Activated T-cell treated with anti-CD3 and anti-CD28 coated beads, Interleukin-2, amount 50 U/mL, for 72 hours (primary cell): ENCODE measurements around the gene NPPA. TPM values are rescaled to one million over a fixed set of nuclear protein-coding genes. Genes with fewer than 3 reads are reported as not detected.

Experiments
- ATAC-seq, 2 donors: fragments of 150-1000 bp; cut with Tn5 transposase; replicated peaks in 1 of 2; 2 replicates each; pipeline ENCODE4 v1.10.0; 2021; ENCODE audit warnings: moderate library complexity in 2 of 2, mild to moderate bottlenecking in 1 of 2
- DNase-seq, 2 donors: peaks; one replicate each; pipeline ENCODE4 v3.0.0; 2021 to 2022; ENCODE audit warnings: mixed read lengths in 1 of 2
- H3K27ac Mint-ChIP-seq: one replicate; pipeline ENCODE4 v1.8.0; 2022; ENCODE audit warnings: mild to moderate bottlenecking, moderate library complexity, mixed read lengths
- H3K27me3 Mint-ChIP-seq: one replicate; pipeline ENCODE4 v1.8.0; 2022; ENCODE audit warnings: low read depth, mixed read lengths
- H3K36me3 Mint-ChIP-seq, 2 donors: one replicate each; pipeline ENCODE4 v1.8.0; 2022; ENCODE audit warnings: mixed read lengths in 2 of 2, mild to moderate bottlenecking in 1 of 2; ENCODE audit not compliant: insufficient read depth in 2 of 2
- H3K4me1 Mint-ChIP-seq: one replicate; pipeline ENCODE4 v1.8.0; 2022; ENCODE audit warnings: low read depth, mixed read lengths
- H3K4me3 Mint-ChIP-seq, 2 donors: one replicate each; pipeline ENCODE4 v1.8.0; 2022; ENCODE audit warnings: mild to moderate bottlenecking in 2 of 2, mixed read lengths in 2 of 2, moderate library complexity in 2 of 2
- H3K9me3 Mint-ChIP-seq, 2 donors: one replicate each; pipeline ENCODE4 v1.8.0; 2022; ENCODE audit warnings: mixed read lengths in 2 of 2
- total RNA-seq, 2 donors: library from RNA; stranded (reverse); gene quantifications; one replicate each; pipeline ENCODE4 v1.2.3, GENCODE V29; 2022

Gene NPPA
- total RNA-seq, 2 donors from 2014 or later: not detected

DNA sequence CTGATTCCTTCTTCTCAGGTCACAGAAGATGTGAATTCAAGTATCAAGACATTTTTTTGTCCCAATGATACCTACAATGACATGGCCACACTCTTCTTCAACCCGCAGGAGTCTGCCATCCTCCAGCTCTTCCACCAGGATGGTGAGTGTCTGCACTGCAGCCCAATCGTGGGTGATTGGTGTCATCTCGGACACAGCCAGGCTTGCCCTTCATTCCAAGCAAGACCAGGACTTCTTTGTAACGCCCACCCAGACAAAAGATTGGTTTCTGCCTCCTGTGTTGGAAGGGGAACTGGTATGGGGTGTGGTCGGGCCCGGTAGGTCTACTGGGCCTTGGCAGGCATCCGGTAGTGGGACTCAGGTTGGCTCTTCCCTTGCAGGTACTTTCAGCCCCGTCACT, 14.1 kb downstream of the NPPA start:
- H3K27me3 Mint-ChIP-seq: no peaks in the 10 kb centered on the region
- DNase-seq (no peak), ATAC-seq (no peak)
- H3K4me3 Mint-ChIP-seq: no peak overlapping the region
- peaks cover 2 to 3% of the 10 kb centered on the region in 2 donors for H3K36me3 Mint-ChIP-seq
- H3K9me3 Mint-ChIP-seq: no peaks in the 10 kb centered on the region
- no peaks in the 10 kb centered on the region for H3K4me1 Mint-ChIP-seq
- no peak overlapping the region for H3K27ac Mint-ChIP-seq

DNA sequence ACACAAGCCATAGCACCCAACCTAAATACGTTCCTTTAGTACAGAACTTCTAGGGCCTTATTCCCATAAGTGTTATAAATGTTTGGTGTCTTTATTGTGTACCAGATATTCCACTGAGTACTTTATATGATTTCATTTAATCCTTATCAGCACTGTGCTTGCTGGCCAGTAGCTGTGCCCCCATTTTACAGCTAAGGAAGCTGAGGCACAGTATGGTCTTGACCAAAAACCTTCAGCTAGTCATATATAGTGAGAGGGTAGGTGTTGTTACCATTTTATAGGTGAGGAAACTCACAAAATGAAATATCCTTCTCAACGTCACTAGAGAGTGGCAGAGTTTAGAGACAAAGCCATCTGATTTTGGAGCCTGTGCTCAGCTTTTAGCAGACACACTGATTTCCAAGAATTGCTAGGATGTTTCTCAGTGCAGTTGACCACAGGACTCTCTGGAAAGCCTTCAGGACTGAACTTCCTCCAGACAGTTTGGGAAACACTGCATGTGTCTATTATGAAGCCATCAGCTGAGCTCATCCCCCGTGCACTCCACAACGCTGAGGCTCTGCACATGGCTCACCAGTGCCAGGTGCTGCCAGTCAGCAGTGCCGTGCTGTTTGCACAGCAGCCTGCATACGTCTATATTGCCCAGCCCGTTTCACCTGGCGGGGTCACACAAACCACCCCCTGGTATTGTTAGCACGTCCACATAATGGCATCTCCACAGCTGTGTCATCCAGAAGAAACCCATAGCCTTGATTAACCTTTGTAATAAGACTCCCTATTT, 15.4 kb downstream of the NPPA start:
- H3K4me3 Mint-ChIP-seq: no peak overlapping the region
- no peaks in the 10 kb centered on the region for H3K27me3 Mint-ChIP-seq
- no peaks in the 10 kb centered on the region for H3K4me1 Mint-ChIP-seq
- H3K9me3 Mint-ChIP-seq: no peaks in the 10 kb centered on the region
- ATAC-seq (no peak), DNase-seq (no peak)
- no peak overlapping the region for H3K27ac Mint-ChIP-seq
- peaks cover 2% of the 10 kb centered on the region in 2 donors for H3K36me3 Mint-ChIP-seq

DNA sequence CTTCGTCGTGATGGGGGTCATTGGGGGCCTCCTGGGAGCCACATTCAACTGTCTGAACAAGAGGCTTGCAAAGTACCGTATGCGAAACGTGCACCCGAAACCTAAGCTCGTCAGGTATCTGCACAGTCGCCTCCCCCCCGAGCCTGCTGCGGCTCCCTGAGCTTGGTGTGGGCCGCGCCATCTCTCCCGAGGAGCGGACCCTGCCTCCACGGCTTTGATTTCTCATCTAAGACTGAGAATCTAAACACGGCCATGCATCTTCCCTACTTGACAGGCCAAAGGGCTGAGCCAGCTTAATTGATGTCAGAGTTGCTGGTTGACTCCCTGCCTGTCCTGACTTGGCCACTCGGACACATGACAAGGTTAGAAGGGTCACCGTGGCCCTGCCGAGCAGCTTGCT, 19.1 kb downstream of the NPPA start:
- DNase-seq: no peak
- Mint-ChIP-seq H3K36me3 (peaks cover 0 to 2% of the 10 kb centered on the region in 2 donors), H3K27me3 (no peaks in the 10 kb centered on the region), H3K9me3 (no peaks in the 10 kb centered on the region), H3K4me1 (no peaks in the 10 kb centered on the region), H3K27ac (no peak overlapping the region), H3K4me3 (no peak overlapping the region)
- ATAC-seq: no peak

DNA sequence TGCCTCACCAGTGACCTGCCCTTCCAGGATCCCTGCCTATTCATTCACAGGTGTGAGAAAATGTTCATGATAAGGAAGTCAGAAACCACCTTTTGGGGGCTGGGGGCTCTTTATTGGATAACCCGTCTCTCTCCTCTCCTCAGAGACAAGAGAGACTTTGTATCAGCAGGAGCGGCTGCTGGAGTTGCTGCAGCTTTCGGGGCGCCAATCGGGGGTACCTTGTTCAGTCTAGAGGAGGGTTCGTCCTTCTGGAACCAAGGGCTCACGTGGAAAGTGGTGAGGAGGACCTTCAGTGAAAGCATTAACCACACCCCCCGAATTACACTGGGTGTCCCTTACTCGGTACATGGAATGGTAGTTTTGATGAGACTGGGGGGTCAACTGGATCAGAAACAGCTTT, 20.6 kb downstream of the NPPA start:
- H3K36me3 Mint-ChIP-seq: peaks cover 0 to 3% of the 10 kb centered on the region in 2 donors
- H3K4me3 Mint-ChIP-seq: no peak overlapping the region
- H3K9me3 Mint-ChIP-seq: no peaks in the 10 kb centered on the region
- no peak for ATAC-seq
- no peaks in the 10 kb centered on the region for H3K27me3 Mint-ChIP-seq
- H3K4me1 Mint-ChIP-seq: no peaks in the 10 kb centered on the region
- H3K27ac Mint-ChIP-seq: no peak overlapping the region
- no peak for DNase-seq

DNA sequence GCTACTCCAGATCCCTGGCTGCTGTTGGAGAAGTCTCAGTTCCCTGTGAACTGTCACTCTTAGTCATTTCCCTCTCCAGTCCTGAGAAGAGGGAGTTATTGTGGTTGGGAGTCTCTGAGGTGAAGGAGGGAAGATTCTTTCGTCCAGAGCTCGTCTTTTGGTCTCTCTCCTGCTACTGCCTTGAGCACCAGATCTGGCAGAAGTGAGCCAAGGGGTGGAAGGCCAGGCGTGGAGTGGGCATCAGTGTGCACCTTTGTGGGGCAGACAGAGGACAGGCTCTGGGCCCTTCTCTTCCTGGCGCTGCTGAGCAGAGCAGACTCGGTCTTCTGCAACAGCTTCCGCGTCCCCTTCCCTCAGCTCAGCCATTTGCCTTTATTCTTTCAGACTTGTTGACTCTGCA, 22.5 kb downstream of the NPPA start:
- Mint-ChIP-seq H3K4me1 (no peaks in the 10 kb centered on the region), H3K36me3 (peaks cover 0 to 4% of the 10 kb centered on the region in 2 donors), H3K27ac (no peak overlapping the region), H3K9me3 (no peaks in the 10 kb centered on the region), H3K4me3 (no peak overlapping the region), H3K27me3 (no peaks in the 10 kb centered on the region)
- DNase-seq: no peak
- no peak for ATAC-seq

DNA sequence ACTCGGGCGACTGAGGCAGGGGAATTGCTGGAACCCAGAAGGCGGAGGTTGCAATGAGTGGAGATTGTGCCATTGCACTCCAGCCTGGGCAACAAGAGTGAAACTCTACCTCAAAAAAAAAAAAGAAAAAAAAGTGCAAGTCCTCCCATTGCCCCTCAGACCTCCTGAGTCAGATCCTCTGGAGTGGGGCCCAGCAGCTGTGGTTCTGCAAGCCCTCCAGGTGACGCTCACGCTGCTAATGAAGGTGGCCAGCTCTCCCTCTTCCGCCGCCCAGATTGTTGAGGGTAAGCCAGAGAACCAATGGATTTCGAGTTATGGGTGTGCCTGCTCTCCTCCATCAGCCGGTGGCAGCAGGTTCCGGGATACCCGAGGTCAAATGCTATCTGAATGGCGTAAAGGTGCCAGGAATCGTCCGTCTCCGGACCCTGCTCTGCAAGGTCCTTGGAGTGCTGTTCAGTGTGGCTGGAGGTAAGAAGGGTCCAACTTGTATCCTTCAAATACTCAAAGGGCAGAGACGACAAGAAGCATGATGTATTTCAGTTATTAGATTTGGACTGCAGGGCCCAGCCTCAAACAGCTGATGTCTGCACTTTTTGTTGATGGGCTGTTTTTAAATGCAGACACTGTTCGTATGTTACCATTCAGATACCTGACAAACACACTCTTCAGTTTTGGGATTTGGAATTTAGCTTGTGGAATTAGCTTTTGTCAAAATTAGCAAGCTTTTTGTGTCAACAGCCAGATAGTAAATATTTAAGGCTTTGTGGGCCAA, 24.0 kb downstream of the NPPA start:
- H3K9me3 Mint-ChIP-seq: no peaks in the 10 kb centered on the region

DNA sequence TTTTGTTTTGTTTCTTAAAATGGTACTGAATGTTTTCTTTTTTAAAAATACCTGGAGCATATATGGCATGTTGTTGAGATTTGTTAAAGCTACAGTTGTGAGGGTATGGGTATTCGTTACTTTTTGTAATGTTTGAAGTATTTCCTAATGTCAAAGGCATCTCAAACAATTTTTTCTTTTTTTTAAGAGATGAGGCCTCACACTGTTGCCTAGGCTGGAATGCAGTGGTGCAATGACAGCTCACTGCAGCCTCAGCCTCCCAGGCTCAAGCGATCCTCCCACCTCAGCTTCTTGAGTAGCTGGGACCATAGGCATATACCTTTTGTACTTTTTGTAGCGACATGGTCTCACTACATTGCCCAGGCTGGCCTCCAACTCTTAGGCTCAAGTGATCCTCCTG, 25.5 kb downstream of the NPPA start:
- no peak for ATAC-seq
- no peak overlapping the region for H3K4me3 Mint-ChIP-seq
- no peak for DNase-seq
- no peaks in the 10 kb centered on the region for H3K27me3 Mint-ChIP-seq
- peaks cover 2 to 9% of the 10 kb centered on the region in 2 donors for H3K36me3 Mint-ChIP-seq
- no peak overlapping the region for H3K27ac Mint-ChIP-seq
- H3K9me3 Mint-ChIP-seq: no peaks in the 10 kb centered on the region
- no peaks in the 10 kb centered on the region for H3K4me1 Mint-ChIP-seq

More for the DNA sequence above, 24.0 kb downstream of the NPPA start:
- H3K27ac Mint-ChIP-seq: no peak overlapping the region
- DNase-seq (no peak), ATAC-seq (no peak)
- no peaks in the 10 kb centered on the region for H3K27me3 Mint-ChIP-seq
- no peaks in the 10 kb centered on the region for H3K4me1 Mint-ChIP-seq
- peaks cover 0 to 6% of the 10 kb centered on the region in 2 donors for H3K36me3 Mint-ChIP-seq
- H3K4me3 Mint-ChIP-seq: no peak overlapping the region

DNA sequence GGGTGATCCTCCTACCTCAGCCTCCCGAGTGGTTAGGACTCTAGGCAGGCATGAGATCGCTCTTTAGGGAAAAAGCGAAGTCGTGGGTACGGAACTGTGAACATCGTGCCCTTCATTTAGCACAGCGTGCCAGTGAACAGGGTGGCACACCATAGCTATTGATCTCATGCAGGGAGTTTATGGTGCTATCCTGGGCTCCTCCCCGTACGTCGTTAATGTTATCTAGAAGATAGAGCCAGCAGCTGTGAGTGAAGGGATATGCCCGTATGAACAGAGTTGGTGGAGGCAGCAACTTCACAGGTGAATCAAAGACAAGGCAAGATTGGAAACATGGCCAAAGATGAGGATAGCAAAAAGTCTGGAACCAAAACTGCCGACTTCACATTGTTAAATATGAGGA, 30.4 kb downstream of the NPPA start:
- Mint-ChIP-seq H3K27ac (no peak overlapping the region), H3K4me1 (no peaks in the 10 kb centered on the region), H3K27me3 (no peaks in the 10 kb centered on the region), H3K36me3 (peaks cover 2 to 8% of the 10 kb centered on the region in 2 donors), H3K9me3 (no peaks in the 10 kb centered on the region), H3K4me3 (no peak overlapping the region)
- no peak for ATAC-seq
- DNase-seq: no peak

DNA sequence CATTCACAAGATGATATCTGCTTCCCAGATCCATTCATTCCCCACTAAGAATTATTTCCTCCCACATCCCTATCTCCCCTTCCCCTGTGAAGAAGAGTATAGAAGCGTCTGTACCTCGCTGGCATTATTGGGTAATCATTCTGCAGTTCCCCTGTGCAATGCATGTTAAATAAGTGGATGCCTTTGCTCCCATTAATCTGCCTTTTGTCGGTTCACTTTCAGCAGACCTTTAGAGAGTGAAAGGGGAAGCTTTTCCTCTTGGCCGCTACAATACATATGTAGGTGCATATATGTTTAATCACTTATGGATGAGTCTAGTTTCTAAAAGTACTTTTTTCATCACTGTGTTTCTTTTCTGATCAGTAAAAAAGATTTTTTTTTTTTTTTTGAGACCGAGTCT, 34.6 kb downstream of the NPPA start:
- no peak for ATAC-seq
- Mint-ChIP-seq H3K27me3 (no peaks in the 10 kb centered on the region), H3K27ac (no peak overlapping the region), H3K4me1 (peaks cover 13% of the 10 kb centered on the region), H3K9me3 (no peaks in the 10 kb centered on the region), H3K4me3 (no peak overlapping the region), H3K36me3 (peaks cover 2 to 7% of the 10 kb centered on the region in 2 donors)
- no peak for DNase-seq

DNA sequence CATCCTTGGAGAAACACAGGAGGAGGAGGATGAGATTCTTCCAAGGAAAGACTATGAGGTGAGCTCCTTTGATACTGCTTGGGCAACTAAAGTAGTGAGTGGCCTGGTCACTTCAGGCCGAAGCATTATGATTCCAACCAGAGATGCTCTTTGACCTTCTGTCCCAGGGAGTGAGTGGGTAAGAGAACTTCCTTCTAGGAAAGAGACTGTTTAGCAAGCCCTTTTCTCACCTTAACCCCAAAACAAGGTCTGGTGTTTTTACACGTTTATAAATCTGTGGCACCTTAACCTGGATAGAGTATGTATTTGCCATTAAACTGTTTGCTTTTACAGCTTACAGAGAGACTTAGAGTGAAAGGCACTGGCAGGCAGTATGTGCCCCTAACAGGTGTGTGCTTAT, 40.5 kb downstream of the NPPA start:
- Mint-ChIP-seq H3K4me3 (peak overlapping the region; percentile 96 to 98), H3K27ac (peak overlapping the region; percentile 22), H3K4me1 (peaks cover 66% of the 10 kb centered on the region), H3K27me3 (no peaks in the 10 kb centered on the region), H3K9me3 (no peaks in the 10 kb centered on the region), H3K36me3 (peaks cover 0 to 2% of the 10 kb centered on the region in 2 donors)
- ATAC-seq: no peak
- no peak for DNase-seq

DNA sequence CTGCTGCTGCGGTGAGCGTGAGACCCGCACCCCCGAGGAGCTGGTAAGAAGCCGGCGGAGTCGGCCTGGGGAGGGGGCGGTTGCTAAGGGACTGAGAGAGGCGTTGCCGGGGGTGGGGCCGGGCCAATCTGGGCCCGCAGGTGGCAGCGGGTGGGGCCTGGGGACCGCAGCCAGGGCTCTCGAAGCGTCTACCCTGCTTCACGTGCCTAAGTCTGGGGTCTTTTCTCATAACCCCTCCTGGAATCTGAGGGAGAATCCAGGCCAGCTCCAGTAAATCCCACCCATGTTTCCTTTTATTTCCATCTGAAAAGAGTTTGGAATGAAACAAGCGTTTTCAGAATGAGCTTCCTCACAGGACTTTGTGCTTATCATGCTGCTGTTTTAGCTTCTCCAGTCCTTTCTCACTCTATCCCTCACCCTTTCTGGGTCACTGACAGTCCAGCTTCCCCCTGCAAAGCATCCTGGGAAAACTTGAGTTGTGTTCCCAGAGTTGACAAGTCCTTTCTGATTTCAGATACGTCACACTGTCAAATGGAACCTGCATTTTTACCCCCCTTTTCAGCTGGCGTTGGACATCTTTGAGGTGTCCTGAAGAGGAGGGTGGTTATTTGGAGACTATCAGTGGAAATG, 41.2 kb downstream of the NPPA start:
- Mint-ChIP-seq H3K27me3 (no peaks in the 10 kb centered on the region), H3K36me3 (peaks cover 0 to 2% of the 10 kb centered on the region in 2 donors), H3K27ac (peak overlapping the region; percentile 93), H3K4me1 (peaks cover 73% of the 10 kb centered on the region), H3K9me3 (no peaks in the 10 kb centered on the region), H3K4me3 (peak overlapping the region; percentile 96 to 98)
- DNase-seq: no peak
- peak; percentile 57 to 59 for ATAC-seq

DNA sequence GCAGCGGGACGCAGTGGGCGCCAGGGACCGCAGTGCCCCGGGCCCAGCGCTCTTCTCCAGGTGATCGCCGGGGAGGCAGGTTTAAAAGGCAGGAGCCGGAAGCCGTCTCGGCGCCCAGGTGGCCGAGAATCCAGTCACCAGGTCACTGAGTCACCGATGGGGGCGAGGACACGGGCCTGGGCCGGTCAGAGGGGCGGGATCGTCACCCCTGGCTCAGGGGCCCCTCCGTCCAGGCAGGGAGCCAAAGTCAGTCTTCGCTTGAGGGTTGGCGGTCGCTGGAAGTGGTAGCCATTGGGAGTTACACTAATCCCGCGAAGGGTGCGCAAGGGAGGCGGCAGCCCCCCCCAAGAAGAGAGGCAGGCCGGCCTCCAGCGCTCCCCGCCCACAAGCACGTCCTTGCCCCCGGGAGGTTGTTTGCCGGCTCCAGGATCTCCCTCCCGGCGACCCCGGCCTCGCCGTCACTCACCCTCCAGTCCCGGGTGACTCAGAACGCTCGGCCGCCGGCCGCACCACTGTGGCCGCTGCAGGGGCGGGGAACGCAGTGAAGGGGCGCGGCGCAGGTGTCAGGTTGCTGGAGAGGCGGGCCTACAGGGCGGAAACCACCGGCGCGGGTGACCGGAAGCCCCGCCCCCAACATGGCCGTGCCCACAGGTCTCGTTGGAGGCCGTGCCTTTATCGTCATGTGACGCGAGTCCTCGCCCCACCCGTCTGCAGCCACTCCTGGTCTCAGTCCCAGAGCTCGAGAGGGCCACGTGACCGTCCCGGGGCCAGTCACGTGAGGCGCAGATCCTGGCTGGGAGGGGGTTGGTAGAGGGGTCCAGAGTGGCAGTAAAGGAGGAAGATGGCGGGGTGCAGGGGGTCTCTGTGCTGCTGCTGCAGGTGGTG, 41.9 kb downstream of the NPPA start, which contains the start of the genes CLCN6 and MTHFR:
CLCN6 (plus strand) TSS at position 770 of the 885 bp plus-strand sequence; CDS start at position 842, 72 bp downstream.
MTHFR (minus strand) TSS at position 543 of the 885 bp plus-strand sequence. CDS start 2,848 bp downstream, outside the sequence.
- peak within 1 kb of the TSS; percentile 96 to 98 for H3K4me3 Mint-ChIP-seq
- H3K9me3 Mint-ChIP-seq: no peaks in the 10 kb centered on the region
- peak; percentile 89 for ATAC-seq
- peaks cover 2% of the 10 kb centered on the region in 2 donors for H3K36me3 Mint-ChIP-seq
- DNase-seq: peak; percentile 99 to 100
- no peaks in the 10 kb centered on the region for H3K27me3 Mint-ChIP-seq
- H3K4me1 Mint-ChIP-seq: peaks cover 73% of the 10 kb centered on the region
- peak within 1 kb of the TSS; percentile 93 for H3K27ac Mint-ChIP-seq
